Activated naive CD8-positive, alpha-beta T cell treated with anti-CD3 and anti-CD28 coated beads, Interleukin-2, amount 10 ng/mL, durations not matched to agents 7 days and 5 days (primary cell): Measurements from ENCODE around the gene SLC2A4RG. TPM values are rescaled to one million over a fixed set of nuclear protein-coding genes. Genes with fewer than 3 reads are reported as not detected.

Experiments used
- ATAC-seq: fragments of 150-1000 bp; cut with Tn5 transposase; one replicate; pipeline ENCODE4 v1.10.0; 2021; ENCODE audit warnings: low read depth, moderate library complexity
- POLR2A ChIA-PET: fragments of 350-600 bp; sonication (Branson Sonifier 250); formaldehyde crosslinking; loops from one replicate; lab custom pipeline; 2021; ENCODE audit warnings: antibody characterized with exemption; lab: Charles Lee
- DNase-seq: peaks from one replicate; pipeline ENCODE4 v3.0.0; 2021
- H3K27ac Mint-ChIP-seq: one replicate; pipeline ENCODE4 v1.8.0; 2022; ENCODE audit warnings: mild to moderate bottlenecking, mixed read lengths
- H3K27me3 Mint-ChIP-seq: one replicate; pipeline ENCODE4 v1.8.0; 2022; ENCODE audit warnings: mild to moderate bottlenecking, moderate library complexity, mixed read lengths
- H3K36me3 Mint-ChIP-seq: one replicate; pipeline ENCODE4 v1.8.0; 2021; ENCODE audit warnings: mild to moderate bottlenecking, mixed read lengths
- H3K4me1 Mint-ChIP-seq: one replicate; pipeline ENCODE4 v1.8.0; 2021; ENCODE audit warnings: mixed read lengths
- H3K4me3 Mint-ChIP-seq: one replicate; pipeline ENCODE4 v1.8.0; 2022; ENCODE audit warnings: mild to moderate bottlenecking, moderate library complexity, mixed read lengths
- H3K9me3 Mint-ChIP-seq: one replicate; pipeline ENCODE4 v1.8.0; 2021; ENCODE audit warnings: mixed read lengths
- total RNA-seq, 2 experiments: library from RNA; stranded (reverse); gene quantifications; one replicate each; pipeline ENCODE4 v1.2.3, GENCODE V29; 2021

Gene SLC2A4RG
- total RNA-seq, 2 experiments from 2014 or later, result 128 to 134 TPM

DNA sequence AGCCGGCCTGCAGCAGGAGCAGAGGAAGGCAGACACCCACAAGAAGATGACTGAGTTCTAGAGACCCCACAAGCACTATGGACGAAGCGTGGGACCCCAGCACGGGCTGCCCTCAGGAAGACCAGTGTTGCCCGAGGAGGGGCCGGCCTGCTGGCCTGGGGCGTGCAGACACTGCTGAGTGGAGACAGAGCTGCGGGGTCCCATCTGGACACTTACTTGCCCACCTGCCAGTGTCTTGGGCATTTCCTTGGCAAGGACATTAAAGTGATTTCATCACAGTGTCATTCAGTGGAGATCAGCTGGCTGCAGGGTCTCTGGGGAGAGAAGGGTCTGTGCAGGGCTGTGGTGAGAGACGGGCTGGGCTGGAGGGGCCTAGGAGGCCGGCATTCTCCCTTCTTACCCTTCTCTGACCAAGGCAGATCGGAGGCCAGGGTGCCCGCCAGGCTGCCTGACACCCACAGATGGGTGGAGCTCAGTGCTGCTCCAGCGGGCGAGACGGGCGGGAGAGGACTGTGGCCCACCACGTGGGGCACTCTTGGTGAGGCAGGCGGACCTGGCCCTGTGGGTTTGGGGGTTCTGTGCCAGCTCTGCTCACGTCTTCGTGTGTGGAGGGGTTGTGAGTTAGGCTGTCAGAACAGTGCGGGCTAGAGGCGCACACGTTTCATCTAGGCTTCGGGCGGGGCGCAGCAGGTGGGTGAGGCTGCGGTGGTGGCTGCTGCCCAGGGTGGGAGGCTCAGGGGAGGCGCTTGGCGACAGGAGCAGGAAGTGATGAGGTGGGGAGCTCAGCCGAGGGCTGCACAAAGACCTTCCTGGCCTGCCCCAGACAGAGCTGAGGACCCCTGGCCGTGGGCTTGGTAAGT, 3.5 kb upstream of the SLC2A4RG start, which contains the start of gene LIME1:
LIME1 (plus strand) TSS at position 806 of the 860 bp plus-strand sequence. CDS start 886 bp downstream, outside the sequence.
- H3K27me3 Mint-ChIP-seq, result no peaks in the 10 kb centered on the region
- ATAC-seq, result peak; percentile 53
- DNase-seq, result peak; percentile 84
- no peaks in the 10 kb centered on the region for H3K9me3 Mint-ChIP-seq
- peaks cover 8% of the 10 kb centered on the region for H3K36me3 Mint-ChIP-seq
- H3K4me3 Mint-ChIP-seq, result peak within 1 kb of the TSS; percentile 88
- peak within 1 kb of the TSS; percentile 95 for H3K27ac Mint-ChIP-seq
- POLR2A ChIA-PET, result interaction anchor here (0.6 to 6.4 kb wide), 13 partner anchors 8 to 342 kb away, joined by 3 to 98 read pairs (median 4); partner anchors contain the start of genes ARFRP1, PPDPF, TPD52L2 and ZGPAT
- peaks cover 14% of the 10 kb centered on the region for H3K4me1 Mint-ChIP-seq

DNA sequence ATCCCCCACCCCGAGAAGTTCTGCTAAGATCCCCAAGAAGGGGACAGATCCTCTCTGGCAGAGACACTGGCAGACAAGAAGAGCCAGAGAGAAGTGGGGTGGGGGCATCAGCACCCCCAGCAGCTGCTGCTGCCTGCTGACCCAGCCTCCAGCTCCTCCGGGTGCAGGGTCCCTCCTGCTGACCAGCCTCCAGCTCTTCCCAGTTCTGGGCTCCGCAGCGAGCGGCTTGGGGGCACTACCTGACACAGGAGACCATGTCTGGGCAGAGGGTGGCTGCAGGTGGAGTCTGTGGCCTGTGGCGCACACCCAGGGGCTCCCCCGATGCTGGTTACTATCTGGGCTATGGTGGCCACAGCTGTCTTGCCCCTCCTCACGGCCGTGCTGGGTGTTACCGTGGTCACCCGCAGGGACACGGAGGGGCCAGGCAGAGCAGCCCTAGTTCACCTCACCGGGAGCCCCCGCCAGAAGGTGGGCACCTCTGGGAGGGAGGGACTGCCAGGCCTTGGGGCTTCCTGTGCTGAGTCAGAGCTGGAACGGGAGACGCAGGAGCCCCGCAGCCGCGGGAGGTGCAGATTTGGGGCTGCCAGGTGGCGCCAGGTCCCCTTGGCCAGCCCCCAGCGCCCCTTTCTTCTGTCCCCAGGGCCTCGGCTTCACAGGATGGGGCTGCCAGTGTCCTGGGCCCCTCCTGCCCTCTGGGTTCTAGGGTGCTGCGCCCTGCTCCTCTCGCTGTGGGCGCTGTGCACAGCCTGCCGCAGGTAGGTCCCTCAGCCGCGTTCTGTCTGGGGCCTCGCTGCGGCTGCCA, 2.5 kb upstream of the SLC2A4RG start:
- peaks cover 14% of the 10 kb centered on the region for H3K4me1 Mint-ChIP-seq

DNA sequence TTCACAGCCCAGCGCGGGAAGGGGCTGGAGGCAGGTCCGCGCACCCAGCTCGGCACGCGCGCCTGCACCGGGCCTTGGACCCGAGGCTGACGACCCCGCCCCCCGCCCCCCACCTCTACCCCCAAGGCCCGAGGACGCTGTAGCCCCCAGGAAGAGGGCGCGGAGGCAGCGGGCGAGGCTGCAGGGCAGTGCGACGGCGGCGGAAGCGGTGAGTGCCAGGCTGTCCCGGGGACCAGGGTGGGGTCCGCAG, 2.0 kb upstream of the SLC2A4RG start:
- Mint-ChIP-seq H3K9me3 (no peaks in the 10 kb centered on the region), H3K4me1 (peaks cover 14% of the 10 kb centered on the region), H3K27ac (no peak overlapping the region), H3K36me3 (peaks cover 8% of the 10 kb centered on the region), H3K4me3 (peak overlapping the region; percentile 88), H3K27me3 (no peaks in the 10 kb centered on the region)
- no peak for DNase-seq
- POLR2A ChIA-PET, result interaction anchor here (1.0 to 6.4 kb wide), 6 partner anchors 9 to 96 kb away, joined by 3 to 98 read pairs (median 6); partner anchors contain the start of genes ARFRP1 and ZGPAT
- ATAC-seq, result no peak

More for the DNA sequence above, 2.5 kb upstream of the SLC2A4RG start:
- peak; percentile 21 for ATAC-seq
- POLR2A ChIA-PET, result interaction anchor here (1.0 to 6.4 kb wide), 12 partner anchors 9 to 199 kb away, joined by 3 to 98 read pairs (median 4); partner anchors contain the start of genes ARFRP1, TPD52L2 and ZGPAT
- Mint-ChIP-seq H3K27me3 (no peaks in the 10 kb centered on the region), H3K9me3 (no peaks in the 10 kb centered on the region), H3K36me3 (peaks cover 8% of the 10 kb centered on the region), H3K27ac (peak overlapping the region; percentile 95), H3K4me3 (peak overlapping the region; percentile 88)
- peak; percentile 81 for DNase-seq

DNA sequence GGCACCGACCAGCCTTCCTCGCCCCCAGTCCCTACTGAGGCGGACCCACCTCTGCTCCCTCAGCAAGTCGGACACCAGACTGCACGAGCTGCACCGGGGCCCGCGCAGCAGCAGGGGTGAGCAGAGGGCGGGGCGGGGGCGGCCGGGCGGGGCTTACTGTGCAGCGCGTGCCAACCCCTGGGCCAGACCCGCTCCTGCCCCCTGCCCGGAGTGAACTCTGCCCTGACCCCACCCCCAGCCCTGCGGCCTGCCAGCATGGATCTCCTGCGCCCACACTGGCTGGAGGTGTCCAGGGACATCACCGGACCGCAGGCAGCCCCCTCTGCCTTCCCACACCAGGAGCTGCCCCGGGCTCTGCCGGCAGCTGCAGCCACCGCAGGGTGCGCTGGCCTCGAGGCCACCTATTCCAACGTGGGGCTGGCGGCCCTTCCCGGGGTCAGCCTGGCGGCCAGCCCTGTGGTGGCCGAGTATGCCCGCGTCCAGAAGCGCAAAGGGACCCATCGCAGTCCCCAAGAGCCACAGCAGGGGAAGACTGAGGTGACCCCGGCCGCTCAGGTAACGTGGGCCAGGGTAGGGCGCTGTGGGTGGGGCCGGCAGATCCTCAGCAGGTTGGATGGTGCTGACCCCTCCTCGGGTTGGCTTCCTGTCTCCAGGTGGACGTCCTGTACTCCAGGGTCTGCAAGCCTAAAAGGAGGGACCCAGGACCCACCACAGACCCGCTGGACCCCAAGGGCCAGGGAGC, 1.5 kb upstream of the SLC2A4RG start:
- no peak for ATAC-seq
- H3K27ac Mint-ChIP-seq, result peak overlapping the region; percentile 25
- peak overlapping the region; percentile 55 for H3K4me3 Mint-ChIP-seq
- POLR2A ChIA-PET, result interaction anchor here (1.0 to 6.4 kb wide), 6 partner anchors 10 to 96 kb away, joined by 3 to 98 read pairs (median 6); partner anchors contain the start of genes ARFRP1 and ZGPAT
- peak; percentile 69 for DNase-seq
- peaks cover 8% of the 10 kb centered on the region for H3K36me3 Mint-ChIP-seq
- H3K27me3 Mint-ChIP-seq, result no peaks in the 10 kb centered on the region
- peaks cover 14% of the 10 kb centered on the region for H3K4me1 Mint-ChIP-seq
- H3K9me3 Mint-ChIP-seq, result no peaks in the 10 kb centered on the region

DNA sequence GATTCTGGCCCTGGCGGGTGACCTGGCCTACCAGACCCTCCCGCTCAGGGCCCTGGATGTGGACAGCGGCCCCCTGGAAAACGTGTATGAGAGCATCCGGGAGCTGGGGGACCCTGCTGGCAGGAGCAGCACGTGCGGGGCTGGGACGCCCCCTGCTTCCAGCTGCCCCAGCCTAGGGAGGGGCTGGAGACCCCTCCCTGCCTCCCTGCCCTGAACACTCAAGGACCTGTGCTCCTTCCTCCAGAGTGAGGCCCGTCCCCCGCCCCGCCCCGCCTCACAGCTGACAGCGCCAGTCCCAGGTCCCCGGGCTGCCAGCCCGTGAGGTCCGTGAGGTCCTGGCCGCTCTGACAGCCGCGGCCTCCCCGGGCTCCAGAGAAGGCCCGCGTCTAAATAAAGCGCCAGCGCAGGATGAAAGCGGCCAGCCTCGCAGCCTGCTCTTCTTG, 868 bp upstream of the SLC2A4RG start:
- H3K4me3 Mint-ChIP-seq, result peak overlapping the region; percentile 55
- peak overlapping the region; percentile 25 for H3K27ac Mint-ChIP-seq
- H3K36me3 Mint-ChIP-seq, result peaks cover 7% of the 10 kb centered on the region
- POLR2A ChIA-PET, result interaction anchor here (0.6 to 6.4 kb wide), 6 partner anchors 9 to 126 kb away, joined by 3 to 98 read pairs (median 3); partner anchors contain the start of genes ARFRP1, TPD52L2 and ZGPAT
- no peak for ATAC-seq
- peaks cover 15% of the 10 kb centered on the region for H3K4me1 Mint-ChIP-seq
- no peaks in the 10 kb centered on the region for H3K27me3 Mint-ChIP-seq
- no peak for DNase-seq
- H3K9me3 Mint-ChIP-seq, result no peaks in the 10 kb centered on the region

DNA sequence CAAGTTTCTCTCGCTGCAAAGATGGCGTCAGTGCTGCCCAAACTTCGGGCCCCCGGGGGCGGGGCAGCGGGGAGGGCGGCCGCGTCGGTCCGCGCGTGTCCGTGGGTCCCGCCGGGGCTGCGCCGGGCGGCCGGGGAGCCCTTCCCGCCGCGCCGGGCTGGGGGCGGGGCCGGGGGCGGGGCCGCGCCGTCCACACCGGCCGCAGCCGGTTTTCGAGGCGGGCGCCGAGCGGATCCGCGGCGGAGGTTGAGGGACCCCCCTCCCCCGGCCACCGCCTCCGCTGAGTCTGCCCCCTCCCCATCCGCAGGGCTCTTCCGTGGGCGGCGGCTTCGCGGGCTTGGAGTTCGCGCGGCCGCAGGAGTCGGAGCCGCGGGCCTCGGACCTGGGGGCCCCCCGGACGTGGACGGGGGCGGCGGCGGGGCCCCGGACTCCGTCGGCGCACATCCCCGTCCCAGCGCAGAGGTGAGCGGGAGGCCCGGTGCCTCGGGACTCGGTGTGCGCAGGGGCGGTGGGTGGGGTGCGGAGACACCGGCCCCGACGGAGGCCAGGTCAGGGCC, 572 bp downstream of the SLC2A4RG start:
- Mint-ChIP-seq H3K27me3 (no peaks in the 10 kb centered on the region), H3K9me3 (no peaks in the 10 kb centered on the region), H3K4me3 (peak overlapping the region; percentile 70), H3K4me1 (peaks cover 11% of the 10 kb centered on the region), H3K36me3 (peaks cover 4% of the 10 kb centered on the region), H3K27ac (peak overlapping the region; percentile 30)
- ATAC-seq (peak; percentile 9), DNase-seq (peak; percentile 81)
- POLR2A ChIA-PET, result interaction anchor here (0.6 to 2.6 kb wide), 9 partner anchors 10 to 338 kb away, joined by 3 to 31 read pairs (median 4); partner anchors contain the start of genes ARFRP1, TPD52L2 and ZGPAT

DNA sequence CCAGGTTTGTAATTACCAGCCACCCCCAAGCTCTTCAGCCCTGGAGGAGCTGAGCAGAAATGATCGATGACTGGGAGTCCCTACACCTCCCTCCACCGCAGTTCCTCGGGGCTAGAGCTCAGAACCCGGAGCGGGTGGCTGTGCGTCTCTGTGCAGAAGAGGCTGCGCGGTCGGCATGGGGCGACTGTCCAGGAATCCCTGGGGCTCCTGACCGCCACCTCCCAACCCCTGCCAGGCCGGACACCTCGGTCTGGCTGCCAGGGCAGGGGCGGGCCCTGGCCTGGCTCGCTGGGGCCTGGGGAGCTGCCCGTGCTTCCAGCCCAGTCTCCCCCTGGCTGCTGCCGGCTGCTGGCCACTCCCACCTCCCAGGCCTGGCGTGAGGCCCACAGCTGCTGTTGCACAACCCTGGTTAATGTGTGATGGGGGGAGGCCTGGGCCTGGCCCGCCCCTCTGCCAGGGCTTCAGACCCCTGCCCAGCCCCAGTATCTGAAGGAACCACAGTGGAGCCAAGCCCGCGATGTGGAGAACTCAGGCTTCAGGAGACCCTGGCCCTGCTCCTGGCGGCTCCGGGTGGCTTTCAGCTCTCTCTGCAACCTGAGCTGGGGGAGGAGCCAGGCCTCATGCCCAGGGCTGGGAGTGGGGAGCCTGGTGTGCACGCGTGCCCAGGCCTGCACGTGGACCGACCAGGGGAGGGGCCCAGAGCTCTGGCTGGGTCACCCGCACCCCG, 1.2 kb downstream of the SLC2A4RG start:
- Mint-ChIP-seq H3K4me3 (peak overlapping the region; percentile 70), H3K36me3 (peaks cover 4% of the 10 kb centered on the region), H3K27ac (peak overlapping the region; percentile 54), H3K4me1 (peaks cover 9% of the 10 kb centered on the region), H3K9me3 (no peaks in the 10 kb centered on the region), H3K27me3 (no peaks in the 10 kb centered on the region)
- ATAC-seq (peak; percentile 10), DNase-seq (no peak)
- POLR2A ChIA-PET, result interaction anchor here (0.6 to 2.6 kb wide), 9 partner anchors 10 to 337 kb away, joined by 3 to 31 read pairs (median 4); partner anchors contain the start of genes ARFRP1, TPD52L2 and ZGPAT

DNA sequence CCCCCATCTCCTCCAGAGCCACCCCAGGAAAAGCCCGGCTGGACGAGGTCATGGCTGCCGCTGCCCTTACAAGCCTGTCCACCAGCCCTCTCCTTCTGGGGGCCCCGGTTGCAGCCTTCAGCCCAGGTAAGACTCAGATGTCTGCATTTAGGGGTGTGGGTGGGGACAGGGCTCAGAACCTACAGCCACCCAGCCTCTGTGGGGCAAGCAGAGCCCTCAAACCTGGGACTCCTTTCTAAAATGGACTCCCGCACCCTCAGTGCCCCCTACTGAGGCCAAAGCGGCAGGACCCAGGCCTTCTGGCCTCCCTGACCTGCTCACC, 1.7 kb downstream of the SLC2A4RG start:
- H3K27ac Mint-ChIP-seq, result peak overlapping the region; percentile 54
- no peak for ATAC-seq
- no peaks in the 10 kb centered on the region for H3K27me3 Mint-ChIP-seq
- H3K4me3 Mint-ChIP-seq, result peak overlapping the region; percentile 70
- no peak for DNase-seq
- peaks cover 4% of the 10 kb centered on the region for H3K4me1 Mint-ChIP-seq
- H3K36me3 Mint-ChIP-seq, result peaks cover 4% of the 10 kb centered on the region
- no peaks in the 10 kb centered on the region for H3K9me3 Mint-ChIP-seq
- POLR2A ChIA-PET, result interaction anchor here (1.3 to 2.6 kb wide), 5 partner anchors 9 to 337 kb away, joined by 3 to 31 read pairs (median 4); partner anchors contain the start of genes ARFRP1, TPD52L2 and ZGPAT

DNA sequence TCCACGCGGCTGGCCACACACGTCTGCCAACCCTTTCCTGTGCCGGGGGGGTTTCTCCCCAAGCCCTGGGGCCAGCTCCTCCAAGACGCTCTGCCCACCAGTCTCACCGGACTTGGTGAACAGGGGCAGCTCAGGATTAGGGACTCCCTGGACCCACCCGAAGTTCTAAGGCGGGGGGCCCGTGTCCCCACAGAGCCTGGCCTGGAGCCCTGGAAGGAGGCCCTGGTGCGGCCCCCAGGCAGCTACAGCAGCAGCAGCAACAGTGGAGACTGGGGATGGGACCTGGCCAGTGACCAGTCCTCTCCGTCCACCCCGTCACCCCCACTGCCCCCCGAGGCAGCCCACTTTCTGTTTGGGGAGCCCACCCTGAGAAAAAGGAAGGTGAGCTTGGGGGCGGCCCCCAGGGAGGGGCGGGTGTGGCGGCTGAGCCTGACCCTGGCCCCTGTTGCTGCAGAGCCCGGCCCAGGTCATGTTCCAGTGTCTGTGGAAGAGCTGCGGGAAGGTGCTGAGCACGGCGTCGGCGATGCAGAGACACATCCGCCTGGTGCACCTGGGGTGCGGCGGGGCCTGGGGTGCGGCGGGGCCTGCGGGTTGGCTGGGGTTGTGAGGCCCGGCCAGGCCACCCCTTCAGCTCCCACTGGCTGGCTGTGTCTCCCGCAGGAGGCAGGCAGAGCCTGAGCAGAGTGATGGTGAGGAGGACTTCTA, 2.3 kb downstream of the SLC2A4RG start:
- no peaks in the 10 kb centered on the region for H3K27me3 Mint-ChIP-seq
- no peak overlapping the region for H3K27ac Mint-ChIP-seq
- H3K9me3 Mint-ChIP-seq, result no peaks in the 10 kb centered on the region
- ATAC-seq (no peak), DNase-seq (no peak)
- POLR2A ChIA-PET, result interaction anchor here (1.4 to 2.6 kb wide), 4 partner anchors 9 to 123 kb away, joined by 3 to 31 read pairs (median 12); partner anchors contain the start of genes ARFRP1, TPD52L2 and ZGPAT
- H3K4me3 Mint-ChIP-seq, result peak overlapping the region; percentile 70
- H3K36me3 Mint-ChIP-seq, result peaks cover 4% of the 10 kb centered on the region
- peaks cover 1% of the 10 kb centered on the region for H3K4me1 Mint-ChIP-seq

DNA sequence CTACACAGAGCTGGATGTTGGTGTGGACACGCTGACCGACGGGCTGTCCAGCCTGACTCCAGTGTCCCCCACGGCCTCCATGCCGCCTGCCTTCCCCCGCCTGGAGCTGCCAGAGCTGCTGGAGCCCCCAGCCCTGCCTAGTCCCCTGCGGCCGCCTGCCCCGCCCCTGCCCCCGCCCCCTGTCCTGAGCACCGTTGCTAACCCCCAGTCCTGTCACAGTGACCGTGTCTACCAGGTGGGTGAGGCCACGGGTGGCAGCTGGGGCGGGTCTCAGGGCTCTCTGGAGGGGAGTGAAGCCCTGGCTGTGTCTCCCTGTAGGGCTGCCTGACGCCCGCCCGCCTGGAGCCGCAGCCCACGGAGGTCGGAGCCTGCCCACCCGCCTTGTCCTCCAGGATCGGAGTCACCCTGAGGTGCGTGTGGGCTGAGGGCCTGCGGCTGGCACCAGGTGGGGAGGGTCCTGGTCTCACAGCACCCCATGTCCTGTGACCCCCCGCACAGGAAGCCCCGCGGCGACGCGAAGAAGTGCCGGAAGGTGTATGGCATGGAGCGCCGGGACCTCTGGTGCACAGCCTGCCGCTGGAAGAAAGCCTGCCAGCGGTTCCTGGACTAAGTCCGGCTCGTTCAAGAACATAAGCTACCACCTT, 2.9 kb downstream of the SLC2A4RG start:
- Mint-ChIP-seq H3K4me1 (peaks cover 1% of the 10 kb centered on the region), H3K9me3 (no peaks in the 10 kb centered on the region), H3K27ac (no peak overlapping the region), H3K27me3 (no peaks in the 10 kb centered on the region), H3K36me3 (peaks cover 4% of the 10 kb centered on the region), H3K4me3 (no peak overlapping the region)
- DNase-seq, result no peak
- POLR2A ChIA-PET, result interaction anchor here (1.0 to 2.6 kb wide), 4 partner anchors 8 to 122 kb away, joined by 3 to 31 read pairs (median 12); partner anchors contain the start of genes ARFRP1, TPD52L2 and ZGPAT
- ATAC-seq, result no peak
